HG03060 (cell line): ENCODE data around the gene MAGI3.
"Not testable (repeated sequence)": the region's sequence is repeated elsewhere in the genome, so short reads cannot be mapped to it uniquely, and the experiment has no call there.

Experiments
- ATAC-seq: cut with Tn5 transposase; IDR thresholded peaks from one replicate; pipeline ENCODE4 v1.9.1; 2021; ENCODE audit warnings: low read depth, moderate number of reproducible peaks; ENCODE audit not compliant: unreplicated experiment

The MAGI3 gene

DNA sequence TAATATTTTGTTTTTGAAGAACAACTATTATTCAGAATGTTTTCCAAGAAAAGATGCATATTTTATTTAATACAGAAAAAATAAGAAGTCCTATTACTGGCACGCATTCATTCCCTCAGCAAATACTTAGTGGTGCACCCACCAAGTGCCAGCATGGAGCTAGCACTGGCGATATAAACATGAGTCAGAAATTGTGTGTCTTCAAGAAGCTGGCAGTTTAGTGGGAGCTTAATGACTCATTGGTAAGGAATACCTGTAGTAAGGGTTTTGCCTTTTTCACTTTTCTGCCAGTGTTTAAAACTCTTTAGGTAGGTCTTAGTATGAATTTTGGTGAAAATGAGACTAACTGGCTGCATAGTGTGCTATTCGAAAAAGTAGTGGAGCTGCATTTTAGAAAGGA lies 6.3 kb downstream of the MAGI3 start:
- no peak for ATAC-seq

DNA sequence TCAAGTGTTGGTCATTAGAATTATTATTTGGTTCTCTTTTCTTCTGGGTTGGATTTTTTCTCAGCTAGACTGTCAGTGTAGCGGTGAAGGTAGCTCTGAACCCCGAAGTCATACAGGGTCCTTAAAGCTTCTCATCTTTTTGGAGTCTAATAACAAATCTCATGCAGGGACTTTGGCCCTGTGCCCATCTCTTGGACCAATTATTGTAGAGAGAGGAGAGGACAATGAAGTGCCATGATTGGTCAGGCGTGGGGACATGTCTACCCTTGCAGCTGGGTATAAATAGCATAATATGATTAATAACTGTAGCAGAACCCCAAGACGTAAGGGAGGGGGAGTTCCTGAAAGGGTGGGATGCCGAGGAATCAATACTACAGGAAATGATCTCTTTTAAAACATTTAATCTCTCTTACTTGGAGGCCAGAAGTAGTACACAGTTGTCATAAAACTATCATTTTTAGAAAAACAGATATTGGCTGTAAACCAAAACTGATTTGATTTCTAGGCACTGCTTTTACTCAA lies 8.8 kb downstream of the MAGI3 start:
- ATAC-seq, result no peak

DNA sequence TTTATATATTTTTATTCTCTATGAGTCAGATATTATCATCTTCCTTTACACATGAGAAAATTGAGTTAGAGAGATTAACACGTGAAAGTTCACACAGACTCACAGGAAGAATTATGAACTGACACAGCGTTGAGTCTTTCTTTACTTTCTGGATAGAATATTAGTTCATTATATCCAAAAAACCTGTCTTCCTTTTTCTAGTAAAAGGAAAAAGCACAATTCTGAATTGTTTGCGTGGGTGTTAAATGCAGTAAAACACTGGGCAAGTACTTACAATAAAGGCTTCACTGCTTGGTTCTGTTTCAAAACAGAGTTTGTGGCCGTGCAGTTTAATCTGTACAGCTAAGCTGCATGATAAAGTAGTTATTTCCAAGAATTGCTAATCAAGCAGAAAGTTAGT lies 10.8 kb downstream of the MAGI3 start:
- ATAC-seq, result no peak

DNA sequence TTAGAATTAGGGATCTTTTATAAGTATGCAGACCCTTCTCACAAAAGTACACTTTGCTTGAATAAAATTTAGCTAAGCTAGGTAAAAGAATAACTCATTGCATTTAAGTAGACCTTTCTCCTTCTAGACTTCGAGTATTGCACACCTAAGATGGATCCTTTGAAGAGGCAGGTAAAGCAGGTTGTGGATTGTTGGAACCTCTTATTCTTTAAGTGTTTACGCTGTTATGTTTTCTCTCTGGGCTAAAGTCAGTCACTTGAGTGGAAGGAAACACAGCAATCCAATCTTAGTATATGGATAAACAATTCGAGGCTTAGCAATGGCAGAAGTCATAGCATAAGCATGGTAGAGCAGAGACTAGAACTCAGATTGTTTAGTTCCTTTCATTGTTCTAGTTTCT lies 11.4 kb downstream of the MAGI3 start:
- no peak for ATAC-seq

DNA sequence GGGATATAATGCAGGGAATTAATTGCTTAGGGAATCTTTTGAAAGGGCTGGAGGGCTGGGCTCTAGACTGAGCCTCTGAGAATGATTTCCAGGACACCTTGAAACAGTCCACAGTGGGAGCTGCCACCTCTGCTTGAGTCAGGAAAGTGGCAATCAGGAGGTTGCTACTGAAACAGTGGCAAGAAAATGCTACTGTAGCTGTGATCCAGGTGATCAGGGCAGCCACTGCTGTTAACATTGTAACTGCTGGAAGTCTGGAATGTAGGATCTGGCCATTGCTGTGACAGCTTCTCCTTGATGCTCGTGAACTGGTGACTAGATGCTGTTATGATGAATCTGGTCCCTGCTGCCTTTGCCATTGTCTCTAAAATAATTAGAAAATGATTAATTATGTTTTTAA lies 12.8 kb downstream of the MAGI3 start:
- ATAC-seq, result no peak

DNA sequence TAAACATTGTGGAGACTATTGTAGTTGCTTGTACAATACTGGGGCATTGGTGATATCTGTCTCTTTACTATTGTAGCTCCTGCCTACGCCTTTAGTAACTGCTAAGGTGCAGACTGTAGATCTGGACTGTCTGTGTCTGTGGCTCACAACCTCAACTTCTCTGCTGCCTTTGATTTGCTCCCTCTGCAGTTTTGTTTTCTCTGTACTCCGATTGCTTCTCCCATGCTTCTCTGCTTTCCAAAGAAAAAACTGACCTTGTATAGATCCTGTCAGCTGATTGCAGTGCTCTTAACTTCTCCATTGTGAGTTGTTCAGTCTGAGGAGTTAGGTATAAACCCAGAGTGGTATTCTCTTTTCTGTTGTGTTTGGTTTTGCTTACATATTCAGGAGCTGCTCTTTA lies 15.3 kb downstream of the MAGI3 start:
- ATAC-seq, result no peak

DNA sequence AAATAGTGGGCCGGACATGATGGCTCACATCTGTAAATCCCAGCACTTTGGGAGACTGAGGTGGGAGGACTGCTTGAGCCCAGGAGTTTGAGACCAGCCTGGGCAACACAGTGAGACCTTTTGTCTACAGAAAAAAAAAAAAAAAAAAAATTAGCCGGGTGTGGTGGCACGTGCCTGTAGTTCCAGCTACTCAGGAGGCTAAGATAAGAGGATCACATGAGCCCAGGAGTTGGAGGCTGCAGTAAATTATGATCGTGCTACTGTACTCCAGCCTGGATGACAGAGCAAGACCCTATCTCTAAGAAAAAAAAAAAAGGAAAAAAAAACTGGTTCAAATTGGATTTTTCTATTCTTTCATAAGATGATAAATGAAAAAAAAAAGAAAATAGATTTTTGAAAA lies 15.8 kb downstream of the MAGI3 start:
- not testable (repeated sequence) for ATAC-seq

DNA sequence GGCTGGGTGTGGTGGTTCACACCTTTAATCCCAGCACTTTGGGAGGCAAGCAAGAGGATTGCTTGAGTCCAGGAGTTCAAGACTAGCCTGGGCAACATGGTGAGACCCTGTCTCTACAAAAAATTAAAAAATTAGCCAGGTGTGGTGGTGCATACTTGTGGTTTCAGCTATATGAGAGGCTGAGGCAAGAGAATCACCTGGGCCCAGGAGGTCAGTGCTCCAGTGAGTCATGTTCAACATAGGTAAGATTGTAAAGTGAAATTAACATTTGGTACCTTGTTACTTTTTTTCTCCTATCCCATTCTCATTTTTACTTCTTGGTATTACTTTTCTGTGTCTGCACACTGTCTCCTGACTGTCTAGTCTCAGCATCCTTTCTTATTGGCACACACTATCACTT lies 19.0 kb downstream of the MAGI3 start:
- no peak for ATAC-seq

DNA sequence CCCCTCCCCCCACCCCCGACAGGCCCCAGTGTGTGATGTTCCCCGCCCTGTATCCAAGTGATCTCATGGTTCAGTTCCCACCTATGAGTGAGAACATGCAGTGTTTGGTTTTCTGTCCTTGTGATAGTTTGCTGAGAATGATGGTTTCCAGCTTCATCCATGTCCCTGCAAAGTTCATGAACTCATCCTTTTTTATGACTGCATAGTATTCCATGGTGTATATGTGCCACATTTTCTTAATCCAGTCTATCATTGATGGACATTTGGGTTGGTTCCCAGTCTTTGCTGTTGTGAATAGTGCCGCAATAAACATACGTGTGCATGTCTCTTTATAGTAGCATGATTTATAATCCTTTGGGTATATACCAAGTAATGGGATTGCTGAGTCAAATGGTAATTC lies 21.7 kb downstream of the MAGI3 start:
- not testable (repeated sequence) for ATAC-seq

DNA sequence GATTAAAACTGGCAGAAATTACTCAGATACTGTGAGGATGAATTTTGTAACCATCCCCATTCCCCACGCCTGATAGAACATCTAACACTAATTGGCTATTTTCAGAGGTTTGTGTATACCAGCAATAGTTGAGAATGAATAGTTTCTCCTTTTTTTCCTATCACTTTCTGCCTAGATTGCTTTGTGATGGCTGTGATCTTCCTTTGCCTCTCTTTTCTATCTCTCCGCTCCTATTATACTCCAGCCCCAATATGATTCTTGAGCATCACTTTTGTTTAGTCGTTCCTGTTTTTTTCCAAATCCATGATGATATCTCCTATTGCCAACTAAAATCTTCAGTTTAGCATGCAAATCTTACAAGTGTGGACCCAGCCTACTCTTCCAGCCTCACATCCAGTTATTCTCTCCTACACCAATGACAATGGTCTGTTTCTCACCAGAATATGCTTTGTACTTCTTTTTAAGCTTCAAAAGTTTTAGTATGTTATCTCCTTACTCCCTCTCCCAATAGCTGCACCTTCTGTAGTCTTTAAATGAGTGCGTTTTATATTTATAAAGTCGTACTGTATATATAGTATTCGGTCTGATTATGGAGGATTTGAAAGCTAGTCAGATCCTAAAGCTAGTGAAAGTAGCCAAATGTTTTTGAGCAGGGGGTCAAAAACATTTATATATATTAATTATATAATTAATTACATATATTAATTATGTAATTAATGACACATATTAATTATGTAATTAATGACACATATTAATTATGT lies 25.2 kb downstream of the MAGI3 start:
- ATAC-seq, result no peak

DNA sequence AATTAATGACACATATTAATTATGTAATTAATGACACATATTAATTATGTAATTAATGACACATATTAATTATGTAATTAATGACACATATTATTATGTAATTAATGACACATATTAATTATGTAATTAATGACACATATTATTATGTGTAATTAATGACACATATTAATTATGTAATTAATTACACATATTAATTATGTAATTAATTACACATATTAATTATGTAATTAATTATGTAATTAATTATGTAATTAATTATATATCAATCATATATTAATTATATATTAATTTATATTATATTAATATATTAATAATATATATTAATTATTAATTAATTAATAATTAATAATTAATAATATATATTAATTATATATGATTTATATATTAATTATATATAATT lies 25.8 kb downstream of the MAGI3 start:
- not testable (repeated sequence) for ATAC-seq

DNA sequence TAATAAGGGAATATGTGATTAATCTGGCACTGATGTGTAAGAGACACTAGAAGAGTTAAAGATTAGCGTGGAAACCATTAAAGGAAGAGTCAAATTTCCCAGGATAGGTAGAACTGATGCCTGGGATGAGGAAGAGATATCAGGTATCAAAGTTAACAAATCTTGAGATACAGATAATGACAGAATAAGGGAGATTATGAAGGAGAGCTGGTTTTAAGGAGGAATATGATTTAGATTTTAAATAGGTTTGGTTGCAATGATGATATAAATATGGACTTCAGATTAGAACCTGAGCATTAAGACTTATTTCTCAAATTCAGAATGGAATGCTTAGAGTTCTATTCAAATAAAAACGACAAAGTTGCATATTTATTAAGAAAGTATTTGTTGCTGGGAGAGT lies 26.2 kb downstream of the MAGI3 start:
- no peak for ATAC-seq

DNA sequence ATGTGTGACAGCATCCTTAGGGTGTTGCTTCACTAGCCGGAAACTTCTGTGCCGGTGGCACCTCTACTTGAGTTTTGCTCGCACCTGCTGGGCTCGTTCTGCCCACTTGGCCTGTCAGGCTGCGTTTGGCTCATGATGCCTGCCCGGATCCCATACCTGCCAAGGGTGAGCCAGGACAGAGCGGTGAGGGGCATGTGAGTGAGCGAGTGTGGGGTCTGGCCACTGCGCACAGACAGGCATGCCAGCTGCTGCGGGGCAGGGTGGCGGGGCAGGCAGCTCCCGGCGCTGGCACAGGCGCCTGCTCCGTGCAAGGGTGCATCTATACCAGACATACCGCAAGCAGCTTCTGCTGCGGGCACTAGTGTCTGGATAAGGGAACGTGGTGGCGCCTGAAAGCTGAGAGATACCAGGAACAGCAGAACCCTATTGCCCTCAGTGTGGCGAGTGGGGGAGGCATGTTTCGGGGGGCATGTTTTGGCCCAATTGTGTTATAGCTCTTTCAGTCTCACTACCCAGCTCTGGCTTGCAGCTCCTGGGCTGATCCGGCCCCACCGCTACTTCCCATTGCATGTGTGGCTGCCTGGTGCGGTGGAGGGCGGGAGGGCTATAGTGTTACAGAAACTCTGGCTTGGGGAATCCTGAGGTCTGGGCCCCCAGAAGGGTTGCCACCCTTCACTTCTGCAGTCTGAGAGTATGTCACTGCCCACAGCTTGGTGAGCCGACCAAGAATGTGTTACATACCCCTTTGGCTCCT lies 32.2 kb downstream of the MAGI3 start:
- ATAC-seq, result no peak

DNA sequence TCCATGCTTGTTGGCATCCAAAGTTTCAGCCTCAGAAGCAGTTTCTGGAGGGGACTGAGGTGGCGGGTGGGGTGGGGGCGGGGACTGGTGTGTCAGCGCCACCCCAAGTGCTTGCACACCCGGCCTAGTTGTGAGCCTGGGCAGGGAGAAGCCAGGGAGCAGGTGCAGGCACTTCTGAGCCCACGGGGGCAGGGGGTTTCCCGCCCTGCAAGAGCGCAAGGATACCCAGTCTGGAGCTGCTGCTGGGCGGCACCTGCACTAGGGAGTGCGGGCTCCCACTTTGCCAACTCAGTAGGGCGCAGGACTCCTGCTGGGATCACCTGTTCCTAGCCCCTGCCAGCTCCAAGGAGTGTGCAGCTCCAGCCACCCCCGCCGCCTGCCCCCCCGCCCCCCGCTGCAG lies 33.5 kb downstream of the MAGI3 start:
- ATAC-seq, result no peak

DNA sequence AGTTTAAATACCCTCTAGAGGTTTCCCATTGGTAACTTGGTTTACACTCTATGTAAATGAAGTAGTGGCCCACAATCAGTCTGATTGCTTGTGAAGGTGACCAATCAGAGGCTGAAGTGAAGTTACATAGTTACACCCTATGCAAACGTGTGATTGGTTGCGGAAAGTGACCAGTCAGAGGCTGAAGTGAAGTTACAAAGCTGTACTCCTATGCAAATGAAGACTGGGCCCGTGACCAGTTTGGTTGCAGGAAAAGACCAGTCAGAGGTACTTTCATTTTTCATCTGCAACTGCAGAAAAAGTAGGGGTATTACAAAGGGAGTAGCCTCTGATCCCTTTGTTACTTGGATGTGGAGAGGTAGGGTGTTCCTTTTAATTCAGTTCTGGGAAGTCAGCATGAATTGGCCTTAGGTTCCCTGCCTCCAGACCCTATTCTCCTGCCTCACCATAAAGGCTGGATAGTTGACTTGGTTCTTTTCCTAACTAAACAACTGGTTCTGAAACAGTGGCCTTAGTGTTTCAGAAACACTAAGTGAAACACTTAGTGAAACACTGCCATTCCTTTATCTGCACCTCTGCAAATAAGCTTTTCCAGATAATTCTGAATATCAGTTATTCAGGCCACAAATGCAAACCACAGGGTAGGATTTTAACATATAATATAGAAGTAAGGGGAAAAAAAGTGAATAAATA lies 39.3 kb downstream of the MAGI3 start:
- ATAC-seq, result no peak

DNA sequence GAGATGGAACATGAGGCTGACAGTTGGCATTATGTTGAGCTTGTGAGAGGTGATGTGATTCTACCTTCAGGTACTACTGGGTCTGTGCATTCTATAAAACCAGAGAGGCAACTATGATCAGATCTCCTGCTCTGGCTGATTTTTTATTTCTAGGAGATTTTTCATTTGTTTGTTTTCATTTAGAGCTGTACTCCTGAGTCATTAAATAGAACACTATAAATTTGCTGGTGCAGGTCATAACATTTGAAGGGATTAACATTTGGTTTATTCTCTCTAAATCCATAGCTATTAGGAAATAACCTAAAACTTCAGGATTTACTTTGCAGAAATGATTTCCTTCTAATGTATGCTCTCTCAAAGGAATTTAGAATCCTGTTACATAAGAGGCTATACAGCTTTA lies 42.9 kb downstream of the MAGI3 start:
- no peak for ATAC-seq

DNA sequence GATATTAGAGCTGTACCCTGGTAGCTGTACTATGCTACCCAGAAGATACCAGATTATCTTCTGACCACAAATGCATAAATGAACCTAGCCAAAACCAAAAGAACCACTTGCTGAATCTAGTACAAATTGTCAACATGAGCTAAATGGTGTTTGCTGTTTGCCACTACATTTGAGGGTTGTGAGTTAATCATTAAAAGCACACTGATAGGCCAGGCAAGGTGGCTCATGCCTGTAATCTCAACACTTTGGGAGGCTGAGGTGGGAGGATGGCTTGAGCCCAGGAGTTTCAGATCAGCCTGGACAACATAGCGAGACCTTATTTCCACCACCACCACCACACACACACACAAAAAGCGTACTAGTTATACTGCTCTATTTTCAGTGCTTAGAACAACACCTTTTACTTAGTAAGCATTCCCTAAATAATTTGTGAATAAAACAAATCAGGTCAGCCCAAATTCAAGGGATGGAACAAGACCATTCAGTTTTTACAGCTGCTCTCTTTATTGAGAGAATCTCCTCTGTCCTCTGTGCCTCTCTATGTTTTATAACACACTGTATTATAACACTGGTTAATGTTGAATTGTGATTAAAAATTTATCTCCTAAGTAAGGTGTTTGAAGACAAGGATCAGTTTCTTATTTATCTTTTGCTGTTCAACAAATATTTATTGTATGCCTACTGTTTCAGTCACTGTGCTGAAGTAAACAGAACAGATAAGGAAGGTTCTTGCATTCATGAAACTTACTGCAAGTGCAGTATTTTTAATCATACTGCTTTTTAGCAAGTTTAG lies 44.0 kb downstream of the MAGI3 start:
- ATAC-seq, result no peak

DNA sequence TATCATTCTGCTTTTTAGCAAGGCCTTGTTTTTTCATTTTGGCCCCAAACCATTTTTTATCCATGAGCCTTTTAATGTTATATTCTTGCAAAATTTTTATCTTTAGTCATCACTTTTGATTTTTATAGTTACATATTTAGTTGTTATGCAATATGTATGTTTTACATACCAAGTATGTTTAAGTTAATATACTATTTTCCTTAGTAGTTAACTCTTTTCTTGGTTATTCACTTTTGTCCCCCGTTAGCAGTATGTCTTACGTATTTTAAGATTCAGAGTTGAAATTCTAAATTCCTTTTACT lies 44.5 kb downstream of the MAGI3 start:
- ATAC-seq, result no peak

DNA sequence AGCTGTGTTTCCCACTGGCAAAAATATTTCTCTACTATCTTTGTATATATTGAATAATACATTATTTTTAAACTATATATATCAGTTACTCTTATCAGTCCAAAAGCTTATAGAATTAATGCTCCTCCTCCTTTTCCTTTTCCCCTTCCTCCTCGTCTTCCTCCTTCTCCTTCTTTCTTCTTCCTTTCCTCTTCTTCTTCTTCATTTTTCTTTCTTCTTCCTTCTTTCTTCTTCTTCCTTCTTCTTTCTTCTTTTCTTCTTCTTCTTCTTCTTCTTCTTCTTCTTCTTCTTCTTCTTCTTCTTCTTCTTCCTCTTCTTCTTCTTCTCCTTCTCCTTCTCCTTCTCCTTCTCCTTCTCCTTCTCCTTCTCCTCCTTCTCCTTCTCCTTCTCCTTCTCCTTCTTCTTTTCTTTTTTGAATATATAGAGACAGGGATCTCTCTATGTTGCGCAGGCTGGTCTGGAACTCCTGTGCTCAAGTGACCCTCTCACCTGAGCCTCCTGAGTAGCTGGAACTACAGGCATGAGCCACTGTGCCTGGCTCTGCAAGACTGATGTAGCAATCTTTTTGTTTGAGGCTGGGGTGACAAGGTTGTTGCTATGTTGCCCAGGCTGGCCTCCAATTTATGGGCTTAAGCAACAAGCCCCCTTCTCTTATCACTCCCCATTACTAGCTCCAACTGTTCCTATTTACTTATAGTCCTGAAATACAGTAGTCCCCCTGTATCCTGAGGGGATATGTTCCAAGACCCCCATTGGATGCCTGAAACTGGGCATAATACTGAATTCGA lies 47.4 kb downstream of the MAGI3 start:
- ATAC-seq, result no peak
